Activated naive CD4-positive, alpha-beta T cell treated with anti-CD3 and anti-CD28 coated beads, Interleukin-2, amount 50 U/mL, for 24 hours (primary cell): ENCODE results near the gene GALT.
A peak's percentile ranks its signal among the peaks of the same experiment; 100 is the strongest.

ENCODE experiments used
- H3K27ac Mint-ChIP-seq: one replicate; pipeline ENCODE4 v1.8.0; 2021; ENCODE audit warnings: mild to moderate bottlenecking, mixed read lengths
- H3K27me3 Mint-ChIP-seq: one replicate; pipeline ENCODE4 v1.8.0; 2021; ENCODE audit warnings: mixed read lengths
- H3K36me3 Mint-ChIP-seq: one replicate; pipeline ENCODE4 v1.8.0; 2021; ENCODE audit warnings: mixed read lengths
- H3K4me1 Mint-ChIP-seq: one replicate; pipeline ENCODE4 v1.8.0; 2021; ENCODE audit warnings: mixed read lengths
- H3K4me3 Mint-ChIP-seq: one replicate; pipeline ENCODE4 v1.8.0; 2021; ENCODE audit warnings: mild to moderate bottlenecking, mixed read lengths
- H3K9me3 Mint-ChIP-seq: one replicate; pipeline ENCODE4 v1.8.0; 2021; ENCODE audit warnings: mixed read lengths

Gene GALT

DNA sequence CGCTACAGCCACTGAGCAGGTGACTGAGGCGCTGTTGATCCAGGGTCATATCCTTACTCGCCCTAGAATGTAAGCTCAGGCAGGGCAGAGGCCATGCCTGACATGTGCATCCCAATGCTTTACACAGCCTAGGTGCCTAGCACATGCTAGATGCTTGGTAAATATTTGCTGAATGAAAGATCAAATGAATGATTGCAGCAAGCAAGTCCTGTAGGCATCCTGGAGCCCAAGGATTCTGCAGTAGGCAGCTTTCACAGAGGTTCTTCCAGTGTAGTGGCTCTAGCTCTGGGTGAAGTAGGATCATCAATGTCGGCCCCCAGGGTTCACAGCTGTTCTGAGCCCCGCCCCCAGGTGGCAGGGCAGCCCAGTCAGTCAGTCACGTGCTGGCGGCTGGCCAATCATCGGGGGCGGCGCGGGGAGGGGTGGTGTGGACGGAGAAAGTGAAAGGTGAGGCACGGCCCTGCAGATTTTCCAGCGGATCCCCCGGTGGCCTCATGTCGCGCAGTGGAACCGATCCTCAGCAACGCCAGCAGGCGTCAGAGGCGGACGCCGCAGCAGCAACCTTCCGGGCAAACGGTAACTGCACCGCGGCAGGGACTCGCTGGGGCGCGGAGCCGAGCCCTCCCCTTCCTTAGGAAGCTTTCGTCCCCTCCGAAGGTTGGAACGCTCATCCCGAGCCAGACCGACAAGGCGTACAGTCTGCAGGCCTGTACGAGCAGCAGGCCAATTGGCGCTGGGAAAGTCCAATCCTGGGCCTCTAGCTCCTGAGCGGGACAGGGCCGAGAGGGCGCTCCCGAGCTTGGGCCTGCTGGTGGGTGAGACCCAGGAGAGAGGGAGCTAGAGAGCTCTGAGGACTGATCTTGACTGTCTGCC is at the start of gene GALT:
GALT (plus strand) TSS at position 465 of the 873 bp plus-strand sequence; CDS start at position 495, 30 bp downstream.
- Mint-ChIP-seq H3K4me1 (peaks cover 31% of the 10 kb centered on the region), H3K27ac (peak within 1 kb of the TSS; percentile 90), H3K4me3 (peak within 1 kb of the TSS; percentile 93), H3K27me3 (no peaks in the 10 kb centered on the region), H3K36me3 (peaks cover 6% of the 10 kb centered on the region), H3K9me3 (no peaks in the 10 kb centered on the region)

DNA sequence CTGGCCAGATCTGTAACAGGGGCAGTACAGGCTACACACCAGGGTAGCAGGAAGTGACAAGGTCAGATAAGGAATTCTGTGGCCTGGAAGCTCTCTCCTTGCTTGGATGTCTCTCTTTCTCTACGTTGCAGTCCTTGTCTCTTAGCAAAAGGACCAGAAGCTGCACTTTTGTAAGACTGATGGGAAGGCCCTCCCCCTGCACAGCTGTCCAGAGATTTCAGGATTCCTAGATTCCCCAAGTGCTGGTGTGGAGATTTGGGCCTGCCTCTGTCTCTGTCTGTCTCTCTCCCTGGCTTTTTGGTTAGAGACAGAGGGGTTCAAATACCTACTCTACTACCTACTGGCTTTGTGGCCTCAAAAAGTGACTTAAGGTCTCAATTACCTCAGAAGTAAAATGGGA is 46.9 kb upstream of the GALT start:
- Mint-ChIP-seq H3K36me3 (no peaks in the 10 kb centered on the region), H3K4me1 (no peaks in the 10 kb centered on the region), H3K9me3 (no peaks in the 10 kb centered on the region), H3K27me3 (peaks cover 3% of the 10 kb centered on the region), H3K27ac (no peak overlapping the region), H3K4me3 (no peak overlapping the region)

DNA sequence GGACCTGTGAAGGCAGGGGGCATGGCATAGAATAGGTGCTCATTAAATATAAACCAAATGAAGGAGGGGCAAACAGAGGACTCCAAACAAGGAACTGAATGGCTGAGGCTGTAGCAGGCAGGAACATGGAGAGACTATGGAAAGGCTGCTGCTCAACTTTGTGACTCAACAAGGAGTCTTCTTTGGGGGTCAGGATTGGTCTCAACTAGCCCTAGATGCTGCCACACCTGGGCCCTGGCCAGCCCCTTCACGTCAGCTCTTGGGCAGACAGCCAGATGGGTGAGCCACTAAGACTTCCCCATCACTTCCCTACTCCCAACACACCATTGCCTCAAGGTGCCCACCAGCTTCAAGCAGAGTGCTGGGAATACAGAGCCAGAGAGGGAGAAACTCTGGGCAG is 45.6 kb upstream of the GALT start:
- Mint-ChIP-seq H3K36me3 (no peaks in the 10 kb centered on the region), H3K27me3 (peaks cover 3% of the 10 kb centered on the region), H3K9me3 (no peaks in the 10 kb centered on the region), H3K4me1 (no peaks in the 10 kb centered on the region), H3K4me3 (no peak overlapping the region), H3K27ac (no peak overlapping the region)

DNA sequence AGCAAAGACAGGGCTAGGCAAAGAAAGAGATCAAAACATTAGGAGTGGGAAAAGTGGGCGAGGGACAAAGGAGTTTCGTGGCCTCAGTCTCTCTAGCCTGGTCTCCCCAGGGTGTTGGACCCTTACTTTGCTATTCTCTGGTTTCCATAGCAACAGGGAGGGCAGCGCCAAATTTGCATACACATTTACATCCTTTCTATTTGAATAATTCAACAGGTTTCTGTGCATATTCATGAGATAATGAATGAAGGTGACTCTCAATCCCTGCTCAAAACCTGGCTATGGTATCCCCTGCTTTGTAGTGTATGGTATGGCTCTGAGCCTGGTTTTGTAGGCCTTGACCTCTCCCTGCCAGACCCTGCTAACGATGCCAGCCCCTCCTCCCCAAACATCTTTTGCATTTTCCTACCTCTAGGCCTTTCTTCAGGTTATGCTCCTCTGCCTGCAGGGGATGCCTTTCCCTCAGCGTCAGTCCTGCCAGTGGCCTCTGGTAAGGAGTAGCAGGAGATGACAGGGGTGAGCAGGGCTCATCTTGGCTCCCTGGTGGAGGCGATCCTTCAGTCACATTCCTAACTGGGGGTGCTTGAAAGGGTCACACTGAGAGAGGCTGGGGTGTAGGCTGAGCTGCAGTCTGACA is 44.4 kb upstream of the GALT start:
- Mint-ChIP-seq H3K4me3 (no peak overlapping the region), H3K4me1 (no peaks in the 10 kb centered on the region), H3K27ac (no peak overlapping the region), H3K36me3 (no peaks in the 10 kb centered on the region), H3K27me3 (peaks cover 3% of the 10 kb centered on the region), H3K9me3 (no peaks in the 10 kb centered on the region)

DNA sequence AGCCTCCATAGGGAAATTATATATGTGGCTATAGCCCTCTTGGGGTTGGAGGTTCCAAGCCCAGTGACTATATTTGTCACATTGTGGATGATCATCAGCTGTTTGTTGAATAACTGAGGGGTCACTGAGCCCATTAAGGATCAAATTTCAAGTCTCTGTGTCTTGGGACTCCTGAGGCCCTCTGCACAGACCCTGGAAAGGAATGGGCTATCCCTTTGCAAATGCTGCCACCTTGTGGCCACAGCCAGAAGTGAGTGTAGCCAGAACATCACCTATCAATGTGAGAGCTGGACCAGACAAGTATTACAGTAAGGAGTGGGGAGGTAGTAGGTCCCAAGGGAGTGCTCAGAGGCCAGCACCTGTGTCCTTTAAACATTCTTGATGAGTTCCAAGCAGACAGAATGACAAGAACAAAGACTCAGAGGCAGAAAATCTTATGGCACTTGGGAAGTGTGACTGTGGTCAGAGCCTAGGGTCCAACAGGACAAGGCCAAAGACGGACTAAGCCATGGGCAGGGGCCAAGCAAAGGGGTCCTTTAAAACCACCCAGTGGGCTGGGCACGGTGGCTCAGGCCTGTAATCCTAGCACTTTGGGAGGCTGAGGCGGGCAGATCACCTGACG is 42.8 kb upstream of the GALT start:
- no peaks in the 10 kb centered on the region for H3K36me3 Mint-ChIP-seq
- no peaks in the 10 kb centered on the region for H3K9me3 Mint-ChIP-seq
- no peak overlapping the region for H3K27ac Mint-ChIP-seq
- H3K4me3 Mint-ChIP-seq: no peak overlapping the region
- H3K27me3 Mint-ChIP-seq: peaks cover 2% of the 10 kb centered on the region
- H3K4me1 Mint-ChIP-seq: no peaks in the 10 kb centered on the region

DNA sequence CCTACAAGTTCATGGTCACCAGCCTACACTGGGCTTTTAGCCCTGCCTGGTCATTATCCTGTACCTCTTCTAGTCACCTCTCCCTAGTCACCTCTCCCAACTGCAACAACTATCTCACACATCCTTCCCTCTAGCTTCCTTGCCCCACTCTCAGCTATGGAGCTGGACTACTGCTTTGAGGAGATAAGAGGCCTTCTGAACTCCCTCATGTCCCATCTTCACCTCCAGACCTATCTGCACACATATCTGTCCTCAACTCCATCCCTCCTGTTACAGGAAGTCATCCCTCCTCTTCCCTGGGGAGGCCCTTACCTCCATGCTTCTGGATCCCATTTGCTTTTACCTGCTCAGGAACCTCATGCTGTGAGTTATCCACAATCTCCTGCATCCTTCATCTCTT is 40.3 kb upstream of the GALT start:
- Mint-ChIP-seq H3K4me1 (peaks cover 10% of the 10 kb centered on the region), H3K36me3 (no peaks in the 10 kb centered on the region), H3K27me3 (peaks cover 2% of the 10 kb centered on the region), H3K27ac (no peak overlapping the region), H3K9me3 (no peaks in the 10 kb centered on the region), H3K4me3 (no peak overlapping the region)

DNA sequence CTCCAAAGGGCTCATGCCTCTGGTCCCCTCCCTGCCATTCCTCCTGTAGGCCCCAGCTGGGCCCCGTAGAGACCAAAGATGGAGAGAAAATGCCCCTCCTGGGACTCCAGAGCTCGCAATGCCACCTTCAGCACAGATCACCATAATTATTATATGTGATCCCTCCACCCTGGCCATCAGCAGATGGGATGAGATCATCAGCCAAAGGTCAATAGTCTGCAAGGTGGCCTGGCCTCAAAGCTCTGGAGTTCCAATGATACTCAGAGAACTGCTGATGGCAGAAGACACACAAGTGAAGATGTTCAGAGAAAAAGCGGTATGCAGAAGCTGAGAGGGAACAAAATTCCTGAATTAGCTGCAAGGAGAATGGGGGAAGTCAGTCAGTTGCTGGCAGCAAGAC is 39.6 kb upstream of the GALT start:
- Mint-ChIP-seq H3K36me3 (peaks cover 1% of the 10 kb centered on the region), H3K4me1 (peaks cover 14% of the 10 kb centered on the region), H3K27me3 (peaks cover 2% of the 10 kb centered on the region), H3K4me3 (no peak overlapping the region), H3K9me3 (no peaks in the 10 kb centered on the region), H3K27ac (no peak overlapping the region)

DNA sequence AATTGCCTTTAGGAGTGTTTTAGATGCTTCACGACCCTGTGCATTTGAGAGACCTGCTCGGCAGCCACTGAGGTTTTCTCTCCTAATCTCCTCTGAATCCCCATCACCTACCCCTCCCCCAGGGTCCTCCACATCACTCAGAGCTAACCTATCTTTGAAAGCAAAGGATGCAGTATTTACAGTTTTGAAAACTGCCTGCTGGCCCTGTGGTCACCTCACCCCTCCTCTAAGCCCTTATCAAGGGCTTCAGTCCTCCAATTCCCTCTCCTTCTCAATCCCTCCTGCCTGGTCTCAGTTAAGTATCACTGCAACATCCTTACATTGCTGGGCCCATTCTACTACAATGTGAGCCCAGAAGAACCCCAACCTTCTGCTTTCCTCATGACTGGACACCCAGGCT is 39.1 kb upstream of the GALT start:
- H3K9me3 Mint-ChIP-seq: no peaks in the 10 kb centered on the region
- no peak overlapping the region for H3K27ac Mint-ChIP-seq
- H3K36me3 Mint-ChIP-seq: peaks cover 1% of the 10 kb centered on the region
- H3K27me3 Mint-ChIP-seq: peaks cover 2% of the 10 kb centered on the region
- peaks cover 16% of the 10 kb centered on the region for H3K4me1 Mint-ChIP-seq
- no peak overlapping the region for H3K4me3 Mint-ChIP-seq

DNA sequence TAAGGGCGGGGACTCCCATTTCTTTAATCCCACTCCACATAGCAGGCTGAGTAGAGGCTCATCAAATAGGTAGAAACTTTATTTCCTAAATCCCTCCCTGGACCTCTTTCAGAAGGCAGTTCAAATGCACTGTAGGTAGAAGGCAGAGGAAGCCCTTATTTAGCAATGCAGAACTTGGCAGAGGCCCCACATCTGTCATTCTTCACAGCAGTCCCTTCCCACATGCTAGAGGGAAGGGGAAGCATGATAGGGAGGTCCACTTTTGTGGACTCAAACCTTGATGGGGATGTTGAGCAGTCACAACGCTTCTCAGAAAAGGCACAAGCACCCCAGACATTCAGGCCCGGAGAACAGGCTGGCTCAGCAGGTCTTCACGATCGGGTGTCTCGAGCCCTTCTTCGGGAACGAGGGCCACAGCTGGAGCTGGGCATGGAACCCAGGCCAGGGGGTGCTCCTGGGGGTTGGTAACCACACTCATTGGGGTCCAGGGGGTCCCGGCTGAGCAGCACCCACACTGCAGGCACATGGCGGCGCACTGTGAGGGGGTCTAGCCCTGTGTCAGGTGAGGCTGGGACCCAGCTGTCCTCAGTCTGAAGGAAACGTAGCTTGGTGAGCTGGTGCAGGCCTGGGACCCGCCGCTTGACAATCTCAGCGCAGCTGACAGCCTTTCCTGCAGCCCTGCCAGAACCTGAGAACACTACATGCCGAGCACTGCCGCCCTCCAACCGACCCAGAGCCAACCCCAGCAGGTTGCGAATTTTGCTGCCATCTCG is 35.9 kb upstream of the GALT start:
- peaks cover 4% of the 10 kb centered on the region for H3K36me3 Mint-ChIP-seq
- peak overlapping the region; percentile 92 for H3K4me3 Mint-ChIP-seq
- no peaks in the 10 kb centered on the region for H3K27me3 Mint-ChIP-seq
- no peak overlapping the region for H3K27ac Mint-ChIP-seq
- H3K9me3 Mint-ChIP-seq: no peaks in the 10 kb centered on the region
- peaks cover 26% of the 10 kb centered on the region for H3K4me1 Mint-ChIP-seq

DNA sequence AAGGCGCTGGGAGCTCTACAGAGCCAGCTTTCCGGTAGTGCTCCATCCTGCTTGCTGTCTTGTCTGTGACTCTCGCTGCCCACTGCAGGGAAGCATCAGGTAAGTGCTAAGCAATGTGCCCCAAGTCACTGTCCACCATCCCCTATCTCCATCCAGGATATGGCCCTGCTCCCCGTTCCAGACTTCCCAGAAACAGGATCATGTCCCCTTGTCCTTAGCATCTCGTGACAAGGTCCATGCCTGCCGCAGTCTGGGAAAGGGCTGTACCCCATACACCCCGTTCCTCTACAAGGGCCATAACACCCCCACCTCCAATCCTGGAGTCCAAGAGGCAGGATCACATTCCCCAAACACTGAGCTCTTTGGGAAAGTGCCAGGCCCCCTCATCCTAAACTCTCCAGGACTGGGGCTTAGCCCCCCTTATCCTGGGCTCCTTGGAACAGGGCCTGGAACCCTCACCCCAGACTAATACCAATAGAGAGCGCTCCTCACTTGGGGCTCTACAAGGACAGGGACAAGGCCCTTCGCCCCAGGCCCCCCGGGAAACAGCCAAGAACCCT is 35.1 kb upstream of the GALT start:
- Mint-ChIP-seq H3K4me3 (peak overlapping the region; percentile 92), H3K27me3 (no peaks in the 10 kb centered on the region), H3K9me3 (no peaks in the 10 kb centered on the region), H3K27ac (peak overlapping the region; percentile 95), H3K36me3 (peaks cover 5% of the 10 kb centered on the region), H3K4me1 (peaks cover 26% of the 10 kb centered on the region)

DNA sequence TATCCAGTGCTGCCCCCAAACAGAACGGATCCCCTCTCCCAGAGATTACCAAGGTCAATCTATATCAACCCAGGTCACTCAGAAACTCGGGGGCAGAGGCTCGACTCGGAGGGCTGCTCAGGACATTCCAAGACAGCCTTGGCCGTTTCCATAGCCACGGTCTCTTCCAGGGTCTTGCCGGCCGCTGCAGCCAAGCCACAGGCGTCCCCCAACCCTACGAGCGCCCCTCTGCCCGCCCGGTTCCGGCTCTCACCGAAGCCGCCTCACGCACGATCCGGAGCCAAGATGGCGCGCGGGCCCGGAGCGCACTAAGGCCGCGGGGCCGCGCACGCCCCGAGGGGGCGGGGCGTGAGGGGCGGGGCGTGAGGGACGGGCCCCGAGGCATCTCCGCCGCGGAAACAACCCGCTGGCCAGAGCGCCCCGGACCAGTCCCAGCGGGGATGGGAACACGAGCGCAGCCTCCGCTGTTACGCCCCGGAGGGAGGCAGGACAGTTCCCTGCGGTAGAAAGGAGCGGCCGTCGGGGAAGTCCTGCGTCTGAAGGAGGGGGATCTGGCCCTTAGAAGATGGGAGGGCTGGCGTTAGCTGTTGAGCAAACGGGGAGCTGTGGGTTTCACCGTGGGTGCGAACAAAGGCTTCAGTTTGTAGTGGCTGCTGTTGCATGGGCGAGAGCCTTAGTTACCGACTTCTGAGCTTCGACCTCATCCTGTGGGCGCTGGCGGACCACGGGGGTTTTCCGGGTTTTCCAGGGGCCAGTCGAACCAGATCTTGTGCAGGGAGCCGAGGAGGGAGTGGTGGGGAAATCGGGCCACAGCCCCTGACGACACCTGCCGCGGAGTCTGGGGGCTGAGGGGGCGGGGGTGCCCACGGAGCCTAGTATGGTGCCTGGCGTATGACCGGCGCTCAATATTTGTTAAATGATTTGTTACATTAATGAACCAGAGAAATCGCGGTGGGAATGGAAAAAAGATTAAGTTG is 34.4 kb upstream of the GALT start, which contains the start of gene RPP25L:
RPP25L (minus strand) TSS at position 287 of the 977 bp plus-strand sequence. CDS start 801 bp downstream, outside the sequence.
- peaks cover 7% of the 10 kb centered on the region for H3K36me3 Mint-ChIP-seq
- H3K27ac Mint-ChIP-seq: peak within 1 kb of the TSS; percentile 95
- H3K9me3 Mint-ChIP-seq: no peaks in the 10 kb centered on the region
- H3K4me1 Mint-ChIP-seq: peaks cover 26% of the 10 kb centered on the region
- H3K27me3 Mint-ChIP-seq: no peaks in the 10 kb centered on the region
- peak within 1 kb of the TSS; percentile 92 for H3K4me3 Mint-ChIP-seq

DNA sequence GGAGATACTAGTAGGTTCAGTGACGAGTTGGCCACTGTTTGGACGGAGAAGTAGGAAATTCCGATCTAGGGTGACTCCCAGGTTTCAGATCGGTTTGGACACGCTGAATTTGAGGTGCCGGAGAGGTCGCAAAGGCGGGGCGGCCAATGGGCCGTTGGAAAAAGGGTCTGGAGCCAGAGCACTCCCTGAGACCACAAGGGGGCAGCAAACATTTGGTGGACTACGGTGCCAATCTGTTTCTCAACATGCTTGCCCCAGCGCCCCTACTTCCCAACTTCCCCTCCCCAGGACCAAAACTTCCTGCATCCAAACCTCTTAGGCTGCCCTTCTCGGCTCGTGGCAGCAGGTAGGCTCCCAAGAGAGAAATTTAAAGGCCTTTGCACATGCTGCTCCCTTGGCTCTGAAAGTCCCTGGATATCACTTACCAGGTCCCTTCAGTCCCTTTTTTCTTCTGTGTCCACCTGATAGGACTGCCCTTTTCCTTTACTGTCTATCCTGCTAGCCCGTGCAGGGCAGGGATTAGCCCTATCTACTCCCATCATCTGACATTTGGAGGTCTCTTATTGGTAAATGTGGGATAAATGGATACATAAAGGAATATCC is 33.6 kb upstream of the GALT start:
- H3K4me3 Mint-ChIP-seq: peak overlapping the region; percentile 92
- no peaks in the 10 kb centered on the region for H3K9me3 Mint-ChIP-seq
- H3K36me3 Mint-ChIP-seq: peaks cover 7% of the 10 kb centered on the region
- H3K4me1 Mint-ChIP-seq: peaks cover 26% of the 10 kb centered on the region
- H3K27me3 Mint-ChIP-seq: no peaks in the 10 kb centered on the region
- H3K27ac Mint-ChIP-seq: peak overlapping the region; percentile 71

DNA sequence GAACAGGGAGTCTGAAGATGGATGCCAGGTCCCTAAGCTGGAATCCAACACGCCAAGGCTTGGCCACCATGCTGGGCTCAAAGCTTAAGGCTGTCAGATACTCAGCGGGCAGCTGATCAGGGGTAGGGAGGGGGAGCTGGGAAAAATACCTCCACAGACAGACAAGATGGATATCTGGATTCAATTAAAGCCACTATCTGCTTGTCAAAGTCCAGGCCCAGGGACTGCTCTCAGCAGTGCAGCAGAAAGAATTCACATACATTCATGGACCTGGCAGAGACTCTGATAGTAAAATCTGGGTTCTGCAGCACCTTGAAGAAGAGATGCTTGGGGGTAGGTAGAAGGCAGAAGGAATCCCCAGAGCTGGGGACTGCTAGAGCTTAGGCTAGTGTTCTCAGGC is 31.3 kb upstream of the GALT start:
- peaks cover 7% of the 10 kb centered on the region for H3K36me3 Mint-ChIP-seq
- no peaks in the 10 kb centered on the region for H3K9me3 Mint-ChIP-seq
- no peak overlapping the region for H3K4me3 Mint-ChIP-seq
- H3K4me1 Mint-ChIP-seq: peaks cover 38% of the 10 kb centered on the region
- H3K27ac Mint-ChIP-seq: no peak overlapping the region
- no peaks in the 10 kb centered on the region for H3K27me3 Mint-ChIP-seq
